ENCODE data around the gene RPLP1.
A peak's percentile ranks its signal among the peaks of the same experiment; 100 is the strongest.

The RPLP1 gene

DNA sequence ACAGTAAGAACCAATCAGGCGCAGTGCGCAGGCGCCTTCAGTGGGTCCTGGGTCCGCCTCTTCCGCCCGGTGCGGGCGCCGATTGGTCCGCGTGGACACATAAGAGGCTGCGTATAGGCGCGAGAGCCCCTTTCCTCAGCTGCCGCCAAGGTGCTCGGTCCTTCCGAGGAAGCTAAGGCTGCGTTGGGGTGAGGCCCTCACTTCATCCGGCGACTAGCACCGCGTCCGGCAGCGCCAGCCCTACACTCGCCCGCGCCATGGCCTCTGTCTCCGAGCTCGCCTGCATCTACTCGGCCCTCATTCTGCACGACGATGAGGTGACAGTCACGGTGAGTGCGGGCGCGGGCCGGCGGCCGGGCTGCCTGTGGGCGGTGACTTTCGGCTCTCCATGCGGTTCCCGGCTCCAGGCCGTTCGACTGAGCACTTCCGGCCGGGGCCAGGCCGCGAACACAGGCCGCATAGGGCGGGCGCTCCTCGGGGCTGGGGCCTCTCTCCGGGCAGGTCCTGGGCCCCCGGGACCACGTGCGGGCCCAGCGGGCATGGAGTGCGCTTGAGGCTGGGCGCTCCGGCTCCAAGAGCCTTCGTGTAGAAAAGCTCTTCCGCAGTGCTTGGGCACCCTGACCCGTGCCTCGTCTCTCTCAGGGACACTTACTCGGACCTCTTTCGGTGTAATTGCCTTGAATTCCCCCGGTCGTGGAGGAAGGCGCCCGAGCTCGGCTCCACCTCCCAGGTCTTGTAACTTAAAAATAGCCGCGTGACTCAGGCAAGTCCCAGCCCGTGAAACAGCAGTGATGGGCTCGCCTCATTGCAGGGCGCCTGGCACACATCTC is at the start of gene RPLP1:
TSS of gene RPLP1 (plus strand) at position 127 of the 830 bp plus-strand sequence. CDS start at position 258, 131 bp downstream.
- DNase-seq: peak; percentile 52

DNA sequence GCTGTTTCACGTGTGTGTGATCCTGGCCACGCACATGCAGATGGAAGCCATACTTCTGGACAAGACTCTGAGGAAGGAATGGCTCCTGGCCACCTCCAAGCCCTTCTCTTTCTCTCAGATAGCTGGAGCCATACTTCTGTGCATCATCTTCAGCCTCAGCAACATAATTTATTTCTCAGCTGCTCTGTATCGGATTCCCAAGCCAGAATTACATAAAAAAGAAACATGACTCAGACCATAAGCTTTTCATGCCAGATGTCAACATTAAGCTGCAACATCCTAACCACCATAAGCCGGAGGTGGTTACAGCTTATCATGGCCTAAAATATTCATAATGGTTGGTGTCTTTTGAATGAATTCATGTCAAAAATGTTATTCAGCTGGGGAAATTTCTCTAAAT is 49.0 kb upstream of the RPLP1 start:
- DNase-seq: no peak

DNA sequence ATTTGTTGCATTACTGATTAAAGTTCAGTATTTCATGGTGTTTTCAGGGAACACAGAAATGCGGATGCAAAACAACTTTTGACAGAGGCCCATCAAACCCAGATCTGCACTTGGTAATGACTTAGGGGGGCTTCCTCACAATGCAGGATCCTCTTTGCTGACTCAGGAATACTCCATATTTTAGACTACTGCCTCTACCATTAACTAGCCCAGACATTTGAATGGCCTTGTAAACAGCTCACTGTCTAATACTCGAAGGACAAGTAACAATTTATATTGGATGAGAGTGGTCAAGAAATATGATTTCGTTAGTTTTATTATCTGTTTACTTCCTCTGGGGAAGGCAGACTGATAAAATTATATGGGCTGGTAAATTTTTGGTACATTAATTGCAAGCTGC is 47.5 kb upstream of the RPLP1 start:
- DNase-seq: no peak

DNA sequence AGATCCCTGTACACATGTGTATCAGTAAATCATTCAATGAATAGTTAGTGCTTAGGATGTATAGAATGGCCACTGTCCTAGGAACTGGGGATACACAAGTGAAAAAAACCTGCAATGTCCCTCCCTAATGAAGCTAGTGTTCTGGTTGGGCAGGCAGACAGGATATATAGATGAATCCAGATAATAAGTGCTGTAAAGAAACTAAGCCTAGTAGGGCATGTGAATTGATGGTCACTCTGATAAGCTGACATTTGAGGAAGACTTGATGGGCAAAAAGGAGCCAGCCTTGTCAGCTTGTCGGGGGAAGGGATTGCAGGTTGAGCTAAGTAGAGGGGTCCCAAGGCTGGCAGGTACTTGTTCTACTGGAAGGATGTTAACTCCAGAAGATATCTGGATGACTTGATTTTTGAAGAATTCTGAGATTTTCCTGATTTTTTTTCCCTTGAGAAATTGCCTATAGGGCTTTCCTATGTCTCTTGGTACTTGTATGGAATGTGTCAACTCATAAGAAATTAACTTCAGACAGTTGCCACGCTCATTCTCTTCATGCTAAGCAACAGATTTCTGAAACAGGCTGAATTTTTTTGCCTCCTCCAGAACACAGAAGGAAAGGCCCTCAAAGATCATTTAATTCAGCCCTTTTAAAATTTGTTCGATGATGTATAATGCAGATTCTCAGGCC is 44.8 kb upstream of the RPLP1 start:
- no peak for DNase-seq

DNA sequence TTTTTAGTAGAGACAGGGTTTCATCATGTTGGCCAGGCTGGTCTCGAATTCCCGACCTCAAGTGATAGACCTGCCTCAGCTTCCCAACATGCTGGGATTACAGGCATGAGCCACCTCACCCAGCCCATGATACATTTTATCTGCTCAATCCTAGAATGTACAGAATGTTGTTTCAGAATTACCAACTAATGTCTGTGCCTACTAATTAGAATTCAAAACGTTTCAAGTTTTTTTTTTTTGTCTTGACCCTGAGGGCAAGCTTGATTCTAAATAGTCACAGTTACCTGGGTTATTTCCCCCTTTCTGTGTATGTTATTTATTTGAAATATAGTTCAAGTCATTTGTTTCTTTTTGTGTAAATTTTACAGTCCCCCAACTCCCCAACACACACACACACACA is 43.8 kb upstream of the RPLP1 start:
- DNase-seq: no peak

DNA sequence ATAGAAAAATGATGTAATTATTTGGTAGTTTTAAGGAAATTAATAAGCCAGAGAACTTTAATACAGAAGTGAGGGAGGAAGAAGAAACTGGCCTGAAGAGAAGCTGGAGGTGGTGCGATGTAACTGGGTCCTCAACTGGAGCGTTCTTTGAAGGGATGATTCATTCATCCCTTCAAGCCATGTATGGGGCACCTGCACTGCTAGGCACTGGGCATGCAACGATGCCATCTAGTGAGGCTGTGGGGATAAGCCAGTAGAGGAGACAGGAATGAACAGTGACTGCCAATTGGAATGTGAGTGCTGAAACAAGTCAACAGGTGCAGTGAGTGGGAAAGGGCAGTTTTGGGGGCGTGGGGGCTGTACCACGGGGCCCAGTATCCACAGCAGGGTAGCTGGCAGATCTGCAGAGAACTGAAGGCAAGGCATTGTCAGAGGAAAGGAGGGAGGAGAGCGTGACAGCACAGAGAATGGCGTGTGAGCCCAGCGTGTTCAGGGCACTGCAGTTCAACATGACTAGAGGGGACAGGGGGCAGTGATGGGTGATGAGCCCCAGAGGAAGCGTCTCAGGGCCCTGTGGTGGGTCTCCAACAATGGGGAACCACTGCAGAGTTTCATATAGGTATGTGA is 42.3 kb upstream of the RPLP1 start:
- no peak for DNase-seq

DNA sequence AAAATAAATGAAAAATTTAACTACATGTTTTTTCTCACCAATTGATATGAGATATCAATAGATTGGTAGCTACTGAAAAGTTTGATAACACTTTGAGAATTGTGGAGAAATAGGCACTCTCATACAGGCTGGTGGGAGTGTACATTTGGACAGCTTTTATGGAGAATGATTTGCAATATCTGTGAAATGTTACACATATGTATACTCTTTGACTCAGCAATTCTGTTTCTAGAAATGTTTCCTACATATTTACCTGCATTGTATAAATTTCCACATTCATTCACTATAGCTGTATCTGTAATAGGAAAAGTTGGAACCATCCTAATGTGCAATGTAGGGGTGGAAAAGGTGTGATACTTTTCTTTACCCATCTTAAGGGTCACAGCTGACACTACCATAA is 40.3 kb upstream of the RPLP1 start:
- DNase-seq: no peak

DNA sequence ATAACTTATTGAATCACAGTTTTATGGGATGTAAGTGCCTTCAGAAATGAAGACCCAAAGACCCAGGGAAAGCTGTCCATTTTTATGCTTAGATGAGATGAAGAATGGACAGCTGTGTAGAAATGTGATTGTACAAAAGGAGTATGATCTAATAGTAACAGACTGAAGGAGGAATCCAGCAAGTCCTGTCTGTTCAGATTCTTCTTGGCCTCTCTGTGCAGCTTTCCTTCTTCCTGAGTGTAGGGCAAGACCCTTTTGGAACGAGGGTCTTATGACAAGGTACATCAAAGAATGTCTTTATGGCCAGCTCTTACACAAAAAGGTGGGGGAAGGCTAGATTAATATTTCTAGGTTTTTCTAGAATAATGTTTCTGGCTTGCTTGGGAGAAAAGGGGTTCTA is 39.9 kb upstream of the RPLP1 start:
- no peak for DNase-seq

DNA sequence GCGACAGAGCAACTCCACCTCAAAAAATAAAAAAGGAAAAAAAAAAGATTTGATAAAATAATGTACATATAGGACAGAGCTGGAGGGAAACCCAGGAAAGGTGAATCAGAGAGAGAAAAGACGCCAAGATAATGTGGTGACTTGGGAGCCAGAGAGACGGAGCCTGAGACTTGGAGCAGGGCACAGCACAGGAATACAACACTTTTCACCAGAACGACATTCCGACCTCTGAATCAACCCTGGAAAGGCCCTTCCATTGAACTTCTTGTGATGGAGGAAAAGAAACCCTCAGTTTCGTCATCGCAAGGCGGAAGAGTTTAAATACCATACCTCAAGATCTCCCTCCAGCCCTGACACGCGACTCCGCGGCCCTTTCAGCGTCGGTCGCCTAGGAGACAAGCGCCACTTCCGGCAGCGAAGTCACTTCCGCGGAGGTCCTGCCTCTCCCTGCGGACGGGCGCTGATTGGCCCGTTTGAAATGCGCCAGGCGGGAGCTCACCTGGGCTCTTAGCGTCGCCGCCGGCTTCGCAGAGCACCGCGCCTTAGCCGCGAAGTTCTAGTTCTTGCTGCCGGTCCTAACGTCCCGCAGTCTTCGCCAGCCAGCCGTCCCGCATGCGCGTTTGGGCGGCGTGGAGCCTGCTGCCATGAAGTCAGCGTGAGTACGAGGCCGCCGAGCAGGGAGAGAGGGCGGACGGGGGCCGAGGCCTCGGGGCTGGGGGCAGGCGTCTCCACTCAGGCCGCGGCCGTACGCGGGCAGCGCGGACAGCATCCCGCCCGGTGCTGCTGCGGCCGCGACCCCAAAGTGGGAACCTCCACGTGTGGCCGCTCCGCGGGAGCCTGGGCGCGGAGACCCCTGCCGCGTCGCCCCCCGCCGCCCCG is 38.6 kb upstream of the RPLP1 start, which contains the start of gene KIF23:
TSS of gene KIF23 (plus strand) at position 528 of the 879 bp plus-strand sequence. CDS start at position 645, 117 bp downstream.
- peak; percentile 58 for DNase-seq

DNA sequence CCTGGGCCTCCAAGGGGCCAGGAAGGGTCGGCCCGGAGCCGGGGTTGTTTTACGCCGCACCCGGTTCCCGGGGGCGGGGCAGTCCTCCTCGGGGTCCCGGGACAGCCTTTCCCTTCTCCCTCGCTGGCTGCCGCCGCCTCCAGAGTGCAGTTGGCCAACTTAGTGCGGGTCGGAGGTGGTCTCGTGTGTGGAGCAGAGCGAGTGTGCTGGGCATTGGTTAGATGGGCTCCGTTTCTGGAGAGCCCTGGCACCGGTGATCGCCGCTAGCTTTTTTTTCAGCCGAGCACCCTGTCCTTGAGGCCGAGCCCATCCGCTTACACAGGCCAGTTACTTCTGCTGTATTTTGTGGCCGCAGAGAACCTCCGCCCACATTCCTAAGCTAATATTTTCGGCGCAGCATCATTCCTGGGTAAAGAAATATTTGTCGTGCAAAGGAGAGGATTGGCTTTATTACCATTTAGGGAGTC is 37.9 kb upstream of the RPLP1 start:
- DNase-seq: no peak

DNA sequence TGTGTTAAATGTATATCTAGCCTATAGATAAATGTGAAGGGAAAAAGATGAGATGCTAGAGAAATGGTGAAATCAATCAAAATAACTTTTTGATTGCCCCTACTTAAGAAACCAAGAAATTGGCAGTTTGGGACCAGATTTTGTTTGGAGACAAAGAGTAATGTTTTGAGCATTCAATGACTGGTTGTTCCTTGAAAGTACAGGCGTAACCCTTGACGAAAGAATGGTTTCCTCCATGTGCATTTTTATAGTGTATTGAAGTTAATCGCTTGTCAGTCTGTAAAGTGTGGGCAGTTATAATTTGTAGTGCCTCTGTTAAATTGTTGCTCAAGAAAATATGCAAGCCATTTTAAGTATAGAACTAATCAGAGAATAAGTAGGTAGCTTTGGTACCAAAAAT is 37.2 kb upstream of the RPLP1 start:
- no peak for DNase-seq

DNA sequence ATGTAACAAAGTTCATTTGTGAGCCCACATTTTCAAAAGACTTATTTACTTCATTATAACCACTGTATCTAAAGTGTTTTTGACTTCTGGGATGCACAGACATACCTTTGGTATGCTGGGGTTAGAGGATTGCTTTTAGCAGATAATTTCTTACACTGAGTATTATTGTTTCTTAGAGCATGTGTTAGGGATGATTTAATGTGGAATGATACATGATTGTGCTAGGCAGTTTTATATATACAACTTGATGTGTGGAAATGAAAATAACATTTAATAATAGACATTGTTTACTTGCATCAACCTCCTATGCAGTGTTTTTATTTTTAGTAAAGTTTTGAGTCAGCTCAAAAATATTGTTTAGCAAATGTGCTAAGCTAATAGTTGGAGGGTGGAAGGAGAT is 35.0 kb upstream of the RPLP1 start:
- no peak for DNase-seq

DNA sequence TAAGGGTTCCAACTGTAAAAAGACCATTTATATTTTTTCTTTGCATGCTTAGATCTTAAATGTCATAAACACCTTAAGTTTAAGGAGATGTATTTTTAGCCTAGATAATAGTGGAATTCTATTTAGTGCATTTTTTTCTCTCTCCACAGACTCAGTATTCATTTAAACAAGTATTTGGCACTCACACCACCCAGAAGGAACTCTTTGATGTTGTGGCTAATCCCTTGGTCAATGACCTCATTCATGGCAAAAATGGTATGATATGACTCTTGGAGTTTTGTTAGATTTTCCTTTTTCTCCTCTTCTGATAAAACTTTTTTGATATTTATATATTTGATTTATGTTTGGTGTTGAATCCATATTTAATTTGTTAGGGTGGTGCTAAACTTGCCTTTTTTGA is 31.1 kb upstream of the RPLP1 start:
- no peak for DNase-seq

DNA sequence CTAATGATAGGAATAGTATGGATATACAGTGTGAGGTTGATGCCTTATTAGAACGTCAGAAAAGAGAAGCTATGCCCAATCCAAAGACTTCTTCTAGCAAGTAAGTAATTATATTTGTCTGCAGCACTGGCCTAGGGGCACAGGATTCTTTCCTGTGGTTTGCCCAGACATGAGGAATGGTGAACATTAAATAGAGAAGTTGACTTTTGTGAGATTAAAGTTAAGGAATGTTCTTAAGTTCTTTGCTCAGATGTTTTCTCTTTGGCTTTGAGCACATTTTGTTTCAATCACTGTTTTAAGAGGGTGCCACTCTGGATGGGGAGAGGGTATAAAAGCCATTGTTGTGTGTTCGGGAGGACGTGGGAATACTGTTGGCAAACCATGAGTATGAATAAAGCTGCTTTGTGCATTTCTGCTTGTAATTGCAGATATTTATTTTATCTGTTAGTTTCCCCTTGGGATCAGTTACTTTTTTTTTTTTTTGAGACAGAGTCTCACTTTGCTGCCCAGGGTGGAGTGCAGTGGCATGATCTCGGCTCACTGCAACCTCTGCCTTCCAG is 30.2 kb upstream of the RPLP1 start:
- no peak for DNase-seq

DNA sequence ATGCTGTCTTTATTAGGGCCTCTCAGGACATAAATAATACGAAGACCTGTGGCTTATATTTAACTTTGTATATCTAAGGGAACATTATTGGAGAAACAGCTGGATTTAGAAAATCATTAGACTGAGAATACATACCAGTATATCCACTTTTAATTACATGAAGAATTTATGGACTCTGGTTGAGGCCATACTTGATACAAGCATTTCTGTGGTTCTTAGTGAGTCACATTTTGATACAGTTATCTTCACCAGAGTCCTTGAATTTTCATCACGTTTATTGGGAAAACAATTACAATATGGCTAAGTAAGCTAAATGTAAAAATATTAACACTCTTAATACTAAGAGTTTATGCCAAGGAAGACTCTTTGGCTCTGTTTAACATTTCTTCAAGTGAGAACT is 28.6 kb upstream of the RPLP1 start:
- no peak for DNase-seq

DNA sequence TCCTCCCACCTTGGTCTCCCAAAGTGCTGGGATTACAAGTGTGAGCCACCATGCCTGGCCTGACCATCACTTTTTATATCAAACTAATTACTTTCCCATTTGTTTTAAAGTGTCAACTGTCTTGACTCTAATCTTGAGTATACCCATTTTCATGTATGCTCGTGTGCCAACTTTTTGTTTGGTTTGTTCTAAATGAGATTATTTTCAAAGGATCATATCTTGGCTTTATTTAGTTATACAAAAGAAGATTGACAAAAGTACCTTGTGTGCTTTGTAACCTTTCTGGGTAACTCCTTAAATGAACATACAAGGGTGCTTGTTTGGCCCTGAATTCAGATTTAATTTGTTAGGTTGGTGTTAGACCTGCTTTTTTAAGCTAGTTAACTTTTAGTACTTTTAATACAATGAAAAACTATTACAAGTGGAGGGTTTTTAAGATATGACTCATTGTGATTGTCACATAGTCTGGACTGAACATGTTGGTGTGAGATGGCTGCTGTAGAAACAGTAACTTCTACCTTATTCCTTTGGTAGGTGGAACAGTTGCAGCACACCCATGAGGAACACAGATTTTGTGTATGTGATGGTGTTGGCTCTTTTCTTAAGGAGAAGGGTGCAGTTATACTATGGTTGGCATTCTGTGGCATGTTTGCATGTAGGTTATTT is 27.7 kb upstream of the RPLP1 start:
- no peak for DNase-seq

DNA sequence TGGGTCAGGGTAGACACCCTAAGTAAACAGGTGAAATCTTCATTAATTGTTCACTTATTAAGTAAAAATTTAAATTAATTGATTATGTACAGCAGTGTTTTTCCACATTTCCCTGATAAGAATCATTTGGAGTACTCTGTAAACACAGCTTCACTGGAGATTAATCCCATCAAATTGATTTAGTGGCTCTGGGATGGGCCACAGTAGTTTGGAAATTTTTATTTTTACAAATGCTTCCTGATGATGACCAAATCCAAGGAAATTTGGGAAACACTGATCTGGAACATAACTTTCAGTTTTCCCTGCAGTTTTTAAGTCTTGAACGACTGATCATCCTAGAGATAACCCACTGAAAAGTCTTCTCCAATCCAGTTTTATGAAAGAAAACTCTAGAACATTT is 18.8 kb upstream of the RPLP1 start:
- no peak for DNase-seq

DNA sequence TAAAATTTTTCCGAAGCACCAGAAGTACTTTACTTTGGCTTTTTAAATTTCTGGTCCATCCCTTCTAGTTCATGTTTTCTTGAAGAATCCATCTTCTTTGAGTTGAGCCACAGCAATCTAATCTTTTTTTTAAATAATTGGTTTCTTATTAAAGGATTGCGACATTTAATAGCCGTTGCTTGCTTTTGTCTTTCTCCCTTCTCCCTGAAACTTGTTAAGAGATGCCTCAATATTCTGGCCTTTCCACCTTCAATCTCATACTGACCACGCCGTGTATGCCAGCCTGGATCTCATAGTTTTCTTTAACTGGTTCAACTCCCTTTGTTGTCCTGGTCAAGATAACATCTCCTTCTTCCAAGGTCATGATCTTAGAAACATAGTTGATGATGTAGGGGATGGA is 18.4 kb upstream of the RPLP1 start:
- DNase-seq: no peak

DNA sequence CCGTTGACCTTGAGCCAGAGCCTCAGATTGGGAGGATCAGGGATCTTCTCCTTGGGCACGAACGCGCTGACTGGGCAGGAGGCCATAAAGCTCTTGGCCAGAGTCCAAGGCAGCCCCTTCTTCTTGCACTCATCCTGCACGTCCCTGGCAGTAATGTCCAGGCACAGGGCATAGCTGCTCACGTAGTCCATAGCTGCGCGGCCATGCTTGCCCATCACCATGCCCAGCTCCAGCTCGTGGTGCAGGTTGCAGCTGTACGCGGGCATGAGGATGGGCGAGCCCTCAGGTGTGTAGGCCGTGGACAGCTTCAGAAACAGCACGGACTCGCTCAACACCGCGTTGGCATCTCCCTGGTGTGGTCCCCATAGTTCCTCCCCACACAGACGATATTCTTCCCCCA is 17.9 kb upstream of the RPLP1 start:
- DNase-seq: no peak

DNA sequence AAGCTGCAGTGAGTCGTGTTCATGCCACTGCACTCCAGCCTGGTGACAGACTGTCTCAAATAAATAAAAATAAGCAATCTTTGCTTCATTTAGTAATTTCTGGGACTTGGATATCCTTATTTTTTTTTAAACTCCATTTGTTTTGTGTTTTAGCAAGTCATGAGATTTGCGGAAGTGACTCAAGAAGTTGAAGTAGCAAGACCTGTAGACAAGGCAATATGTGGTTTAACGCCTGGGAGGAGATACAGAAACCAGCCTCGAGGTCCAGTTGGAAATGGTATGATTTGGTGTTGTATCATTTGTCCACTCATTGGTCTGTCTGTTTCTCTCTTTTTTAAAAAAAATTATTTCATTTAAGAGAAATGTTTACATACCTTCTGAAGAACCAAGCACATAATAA is 16.6 kb upstream of the RPLP1 start:
- no peak for DNase-seq

DNA sequence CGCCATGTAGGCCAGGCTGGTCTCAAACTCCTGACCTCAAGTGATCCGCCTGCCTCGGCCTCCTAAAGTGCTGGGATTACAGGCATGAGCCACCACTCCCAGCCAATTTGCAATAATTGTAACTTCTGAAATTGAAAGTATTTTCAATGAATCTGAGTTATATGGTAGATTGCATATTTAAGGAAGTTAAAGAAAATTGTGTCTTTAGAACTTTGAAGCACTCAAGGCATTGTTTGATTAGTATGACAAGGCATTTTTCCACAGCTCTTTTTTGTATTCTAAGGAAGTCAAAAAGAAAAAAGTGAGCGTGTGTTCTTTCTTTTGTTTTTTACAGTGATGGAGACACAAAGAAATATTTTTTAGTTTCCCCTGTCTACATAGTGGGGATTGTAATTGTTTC is 15.7 kb upstream of the RPLP1 start:
- no peak for DNase-seq

DNA sequence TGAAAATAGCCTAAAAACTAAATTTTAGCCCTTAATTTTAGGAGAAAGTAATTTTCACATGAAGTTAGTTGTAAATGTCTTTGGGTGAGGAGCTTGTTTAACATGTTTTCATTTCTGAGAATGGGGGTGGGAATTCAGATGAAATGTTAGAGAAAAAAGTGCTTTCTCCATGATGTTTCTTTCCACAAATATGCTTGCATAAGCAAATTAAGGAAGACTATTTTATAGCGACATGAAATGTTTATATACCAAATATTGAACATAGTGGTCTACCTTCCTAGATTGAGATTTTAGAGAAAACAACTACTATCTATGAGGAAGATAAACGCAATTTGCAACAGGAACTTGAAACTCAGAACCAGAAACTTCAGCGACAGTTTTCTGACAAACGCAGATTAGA is 13.0 kb upstream of the RPLP1 start:
- DNase-seq: no peak

All from NCI-H187 treated with DMSO at 0.1 percent for 48 hours (cell line).